GM23248 (cell line): ENCODE measurements around the gene DBF4B.

Experiments used
- EZH2 ChIP-seq: fragments of 200-600 bp; sonication (generic); IDR thresholded peaks from 2 replicates; pipeline ENCODE4 v1.6.1; 2018; ENCODE audit warnings: antibody characterized with exemption, mild to moderate bottlenecking; ENCODE audit not compliant: insufficient read depth, poor library complexity, severe bottlenecking
- EZH2phosphoT487 ChIP-seq: fragments of 200-600 bp; sonication (generic); IDR thresholded peaks from 2 replicates; pipeline ENCODE4 v1.6.1; 2018; ENCODE audit warnings: antibody characterized with exemption, moderate library complexity, mild to moderate bottlenecking, low read depth; ENCODE audit not compliant: insufficient read depth

DNA sequence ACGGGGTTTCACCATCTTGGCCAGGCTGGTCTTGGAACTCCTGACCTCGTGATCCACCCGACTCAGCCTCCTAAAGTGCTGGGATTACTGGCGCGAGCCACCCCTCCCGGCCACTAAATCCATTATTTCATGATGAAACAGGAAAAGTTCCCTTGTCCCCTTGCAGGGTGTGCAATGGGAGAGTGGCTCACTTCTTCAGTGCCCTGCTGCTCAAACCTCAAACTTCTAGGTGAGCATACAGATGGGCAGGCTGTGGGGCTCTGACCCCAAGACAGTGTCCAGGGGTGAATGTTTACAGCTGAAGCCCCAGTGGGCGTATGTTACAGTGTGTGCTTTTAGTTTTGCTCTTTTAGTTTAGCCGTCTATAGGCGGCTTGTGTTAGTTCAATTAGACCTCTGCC is 87.0 kb downstream of the DBF4B start:
- TF ChIP-seq EZH2: no peak
- TF ChIP-seq EZH2phosphoT487: no peak
